Nephron progenitor cell (in vitro differentiated cells): ENCODE measurements around the gene RAI1.
"Not testable (repeated sequence)": the region's sequence is repeated elsewhere in the genome, so short reads cannot be mapped to it uniquely, and the experiment has no call there.

ENCODE experiments used
- DNase-seq: peaks from one replicate; pipeline ENCODE4 v3.0.0; 2021
- H3K27ac Mint-ChIP-seq: 2 replicates; pipeline ENCODE4 v1.8.0; 2021; ENCODE audit warnings: mild to moderate bottlenecking, moderate library complexity, mixed read lengths
- H3K27me3 Mint-ChIP-seq: 2 replicates; pipeline ENCODE4 v1.8.0; 2021; ENCODE audit warnings: mild to moderate bottlenecking, low read depth, mixed read lengths; ENCODE audit not compliant: poor library complexity
- H3K36me3 Mint-ChIP-seq: 2 replicates; pipeline ENCODE4 v1.8.0; 2021; ENCODE audit warnings: low read depth, mixed read lengths
- H3K4me1 Mint-ChIP-seq: 2 replicates; pipeline ENCODE4 v1.8.0; 2021; ENCODE audit warnings: mixed read lengths
- H3K4me3 Mint-ChIP-seq: 2 replicates; pipeline ENCODE4 v1.8.0; 2021; ENCODE audit warnings: mild to moderate bottlenecking, moderate library complexity, mixed read lengths
- H3K9me3 Mint-ChIP-seq: 2 replicates; pipeline ENCODE4 v1.8.0; 2021; ENCODE audit warnings: mild to moderate bottlenecking, moderate library complexity, mixed read lengths
- CTCF ChIP-seq: fragments of 200-600 bp; sonication (generic); IDR thresholded peaks from 2 replicates; pipeline ENCODE4 v1.5.0; 2021; ENCODE audit warnings: antibody characterized with exemption

The RAI1 gene, protein sequence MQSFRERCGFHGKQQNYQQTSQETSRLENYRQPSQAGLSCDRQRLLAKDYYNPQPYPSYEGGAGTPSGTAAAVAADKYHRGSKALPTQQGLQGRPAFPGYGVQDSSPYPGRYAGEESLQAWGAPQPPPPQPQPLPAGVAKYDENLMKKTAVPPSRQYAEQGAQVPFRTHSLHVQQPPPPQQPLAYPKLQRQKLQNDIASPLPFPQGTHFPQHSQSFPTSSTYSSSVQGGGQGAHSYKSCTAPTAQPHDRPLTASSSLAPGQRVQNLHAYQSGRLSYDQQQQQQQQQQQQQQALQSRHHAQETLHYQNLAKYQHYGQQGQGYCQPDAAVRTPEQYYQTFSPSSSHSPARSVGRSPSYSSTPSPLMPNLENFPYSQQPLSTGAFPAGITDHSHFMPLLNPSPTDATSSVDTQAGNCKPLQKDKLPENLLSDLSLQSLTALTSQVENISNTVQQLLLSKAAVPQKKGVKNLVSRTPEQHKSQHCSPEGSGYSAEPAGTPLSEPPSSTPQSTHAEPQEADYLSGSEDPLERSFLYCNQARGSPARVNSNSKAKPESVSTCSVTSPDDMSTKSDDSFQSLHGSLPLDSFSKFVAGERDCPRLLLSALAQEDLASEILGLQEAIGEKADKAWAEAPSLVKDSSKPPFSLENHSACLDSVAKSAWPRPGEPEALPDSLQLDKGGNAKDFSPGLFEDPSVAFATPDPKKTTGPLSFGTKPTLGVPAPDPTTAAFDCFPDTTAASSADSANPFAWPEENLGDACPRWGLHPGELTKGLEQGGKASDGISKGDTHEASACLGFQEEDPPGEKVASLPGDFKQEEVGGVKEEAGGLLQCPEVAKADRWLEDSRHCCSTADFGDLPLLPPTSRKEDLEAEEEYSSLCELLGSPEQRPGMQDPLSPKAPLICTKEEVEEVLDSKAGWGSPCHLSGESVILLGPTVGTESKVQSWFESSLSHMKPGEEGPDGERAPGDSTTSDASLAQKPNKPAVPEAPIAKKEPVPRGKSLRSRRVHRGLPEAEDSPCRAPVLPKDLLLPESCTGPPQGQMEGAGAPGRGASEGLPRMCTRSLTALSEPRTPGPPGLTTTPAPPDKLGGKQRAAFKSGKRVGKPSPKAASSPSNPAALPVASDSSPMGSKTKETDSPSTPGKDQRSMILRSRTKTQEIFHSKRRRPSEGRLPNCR (N-terminal part only)

DNA sequence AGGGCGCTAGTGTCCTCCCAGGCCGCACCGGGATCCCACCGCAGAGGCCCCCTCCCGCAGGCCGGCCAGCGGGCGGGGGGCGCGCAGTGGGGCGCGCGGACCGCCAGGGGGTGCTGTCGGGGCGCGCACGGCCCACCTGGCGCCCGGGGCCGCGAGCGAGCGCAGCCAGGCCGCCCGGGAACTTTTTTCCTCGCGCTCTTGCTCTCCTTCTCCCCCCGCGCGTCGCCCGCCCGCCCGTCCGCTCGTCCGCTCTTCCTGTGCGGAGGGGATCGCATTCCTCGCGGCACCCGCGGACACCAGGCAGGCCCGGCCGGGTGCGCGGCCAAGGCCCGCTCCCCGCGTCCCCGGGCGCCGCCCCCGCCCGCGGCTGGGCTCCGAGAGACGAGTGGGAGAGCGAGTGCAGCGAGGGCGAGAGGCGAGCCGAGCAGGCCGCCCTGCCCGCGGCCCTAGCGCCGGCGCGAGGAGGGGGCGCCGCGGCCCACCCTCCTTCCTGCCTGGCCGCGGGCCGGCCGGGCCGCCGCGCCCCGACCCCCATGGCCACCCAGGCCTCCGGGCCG lies at the start of gene RAI1:
RAI1 (plus strand) TSS at position 272 of the 557 bp plus-strand sequence. CDS start 111,491 bp downstream, outside the sequence.
- peak; percentile 34 for TF ChIP-seq CTCF
- no peak within 1 kb of the TSS for H3K27ac Mint-ChIP-seq
- no peaks in the 10 kb centered on the region for H3K36me3 Mint-ChIP-seq
- H3K9me3 Mint-ChIP-seq: no peaks in the 10 kb centered on the region
- H3K4me3 Mint-ChIP-seq: peak within 1 kb of the TSS; percentile 85
- H3K27me3 Mint-ChIP-seq: peaks cover 43% of the 10 kb centered on the region
- DNase-seq: peak; percentile 85
- peaks cover 53% of the 10 kb centered on the region for H3K4me1 Mint-ChIP-seq

- not testable (repeated sequence) for H3K36me3 Mint-ChIP-seq, H3K4me3 Mint-ChIP-seq, H3K27ac Mint-ChIP-seq, H3K4me1 Mint-ChIP-seq, H3K27me3 Mint-ChIP-seq, DNase-seq, H3K9me3 Mint-ChIP-seq
Measured at GRCh38 chr17:17632690-17633089, 48.6 kb upstream of the RAI1 start.

GRCh38 chr17:17633310-17633709 lies 47.9 kb upstream of the RAI1 start:
- peaks cover 4% of the 10 kb centered on the region for H3K9me3 Mint-ChIP-seq
- peaks cover 8% of the 10 kb centered on the region for H3K27me3 Mint-ChIP-seq
- TF ChIP-seq CTCF: no peak
- DNase-seq: no peak
- no peak overlapping the region for H3K27ac Mint-ChIP-seq
- H3K36me3 Mint-ChIP-seq: no peaks in the 10 kb centered on the region
- H3K4me3 Mint-ChIP-seq: no peak overlapping the region
- H3K4me1 Mint-ChIP-seq: peaks cover 5% of the 10 kb centered on the region

GRCh38 chr17:17635126-17635525 lies 46.1 kb upstream of the RAI1 start:
- no peaks in the 10 kb centered on the region for H3K4me1 Mint-ChIP-seq
- H3K4me3 Mint-ChIP-seq: no peak overlapping the region
- no peaks in the 10 kb centered on the region for H3K36me3 Mint-ChIP-seq
- TF ChIP-seq CTCF: no peak
- peaks cover 4% of the 10 kb centered on the region for H3K9me3 Mint-ChIP-seq
- no peak overlapping the region for H3K27ac Mint-ChIP-seq
- H3K27me3 Mint-ChIP-seq: peaks cover 9% of the 10 kb centered on the region
- DNase-seq: no peak

DNA sequence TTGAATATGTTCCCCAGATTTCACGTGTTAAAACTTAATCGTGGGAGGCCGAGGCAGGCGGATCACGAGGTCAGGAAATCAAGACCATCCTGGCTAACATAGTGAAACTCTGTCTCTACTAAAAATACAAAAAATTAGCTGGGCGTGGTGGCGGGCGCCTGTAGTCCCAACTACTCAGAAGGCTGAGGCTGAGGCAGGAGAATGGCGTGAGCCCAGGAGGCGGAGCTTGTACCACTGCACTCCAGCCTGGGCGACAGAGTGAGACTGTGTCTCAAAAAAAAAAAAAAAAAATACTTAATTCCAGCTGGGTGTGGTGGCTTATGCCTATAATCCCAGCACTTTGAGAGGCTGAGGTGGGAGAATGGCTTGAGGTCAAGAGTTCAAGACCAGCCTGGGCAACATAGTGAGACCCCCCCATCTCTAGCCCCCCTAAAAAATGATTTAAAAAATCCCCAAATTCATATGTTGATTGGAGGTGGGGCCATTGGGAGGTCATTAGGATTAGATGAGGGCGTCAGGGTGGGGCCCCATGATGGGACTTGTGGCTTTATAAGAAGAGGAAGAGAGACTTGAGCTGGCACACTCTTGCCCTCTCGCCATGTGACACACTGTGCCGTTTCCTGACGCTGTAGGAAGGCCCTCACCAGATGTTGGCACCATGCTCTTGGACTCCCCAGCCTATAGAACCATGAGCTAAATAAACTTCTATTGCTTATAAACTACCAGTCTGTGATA lies 45.6 kb upstream of the RAI1 start:
- not testable (repeated sequence) for H3K27ac Mint-ChIP-seq, H3K4me1 Mint-ChIP-seq, H3K27me3 Mint-ChIP-seq, DNase-seq, H3K36me3 Mint-ChIP-seq, H3K4me3 Mint-ChIP-seq, H3K9me3 Mint-ChIP-seq

DNA sequence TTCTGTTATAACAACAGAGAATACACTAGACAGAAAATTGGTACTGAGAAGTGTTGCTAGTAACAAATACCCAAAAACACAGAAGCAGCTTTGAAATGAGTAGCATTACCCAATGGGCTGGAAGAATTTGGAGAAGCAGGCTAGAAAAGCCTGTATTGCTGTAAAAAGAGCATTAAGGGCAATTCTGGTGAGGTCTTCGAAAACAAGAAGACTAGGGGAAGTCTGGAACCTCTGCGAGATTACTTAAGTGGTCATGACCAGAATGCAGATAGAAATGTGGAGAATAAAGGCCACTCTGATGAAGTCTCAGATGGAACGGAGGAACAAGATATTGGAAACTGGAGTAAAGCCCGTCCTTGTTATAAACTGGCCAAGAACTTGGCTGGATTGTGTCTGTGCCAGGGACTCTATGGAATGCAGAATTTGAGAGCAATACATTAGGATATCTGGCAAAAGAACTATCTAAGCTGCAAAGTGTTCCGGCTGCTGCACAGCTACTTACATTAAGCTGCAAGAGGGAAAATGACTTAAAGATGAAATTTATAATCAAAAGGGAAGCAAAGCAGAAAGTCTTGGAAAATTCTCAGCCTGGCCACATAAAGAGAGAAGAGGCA lies 44.9 kb upstream of the RAI1 start:
- Mint-ChIP-seq H3K4me3 (no peak overlapping the region), H3K36me3 (no peaks in the 10 kb centered on the region), H3K4me1 (peaks cover 2% of the 10 kb centered on the region), H3K27me3 (peaks cover 9% of the 10 kb centered on the region), H3K27ac (no peak overlapping the region), H3K9me3 (peaks cover 4% of the 10 kb centered on the region)
- TF ChIP-seq CTCF: no peak
- no peak for DNase-seq
